ENCODE measurements around the gene RAB13.

RAB13 gene

DNA sequence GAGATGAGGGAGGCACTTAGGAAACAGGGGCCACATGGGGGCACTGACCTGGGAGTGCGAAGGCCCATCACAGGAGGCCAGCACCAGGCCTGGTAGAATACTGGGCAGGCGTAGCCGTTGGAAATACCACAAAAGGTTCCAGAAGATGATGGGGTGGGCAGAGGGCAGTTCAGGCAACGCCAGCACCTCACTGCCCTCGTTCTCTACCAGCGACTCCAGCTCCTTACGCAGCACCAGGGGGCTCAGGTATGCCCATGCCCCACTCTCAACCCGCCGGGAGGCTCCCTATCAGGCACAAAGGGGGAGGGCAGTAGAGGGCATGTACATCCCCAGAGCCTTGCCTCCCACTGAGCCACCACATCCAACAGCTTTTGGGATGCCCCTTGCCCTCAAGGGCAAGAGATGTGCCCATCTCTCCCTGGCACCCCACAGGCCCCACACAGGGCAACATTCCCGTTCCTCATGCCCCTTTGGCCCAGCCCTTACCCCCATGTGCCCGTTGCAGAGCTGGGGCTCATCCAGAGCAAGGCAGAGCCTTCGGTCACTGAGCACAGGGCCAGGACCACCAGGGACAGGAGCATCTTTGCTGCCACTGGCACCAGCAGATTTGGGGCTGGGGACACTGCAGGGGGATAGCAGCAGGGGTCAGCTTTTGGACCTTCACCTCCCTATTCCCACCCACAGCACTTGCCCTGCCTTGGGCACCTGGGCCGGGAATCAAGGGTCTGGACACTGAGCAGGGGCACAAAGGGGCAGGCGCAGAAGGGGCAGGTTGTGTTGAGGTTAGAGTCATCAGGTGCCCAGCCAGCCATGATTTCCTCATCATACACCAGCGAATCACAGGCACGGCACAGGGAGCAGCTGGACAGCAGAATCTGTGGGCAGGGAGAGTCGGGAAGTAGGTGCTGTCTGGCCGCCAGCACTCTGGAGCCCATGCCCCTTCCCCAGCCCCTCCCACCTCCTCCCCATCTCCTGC lies 53.7 kb downstream of the RAB13 start:
- DNase-seq: no peak

Measured in 8988T (cell line).